Measurements from ENCODE around the gene MARCHF4.

MARCHF4 gene

GRCh38 chr2:216416571-216417307 is 44.5 kb upstream of the MARCHF4 start:
- no peak overlapping the region for H3K4me3 ChIP-seq (ENCODE audit: low read depth, low read length, poor library complexity, severe bottlenecking)
- H3K9me3 ChIP-seq (ENCODE audit: low read length), result no peaks in the 10 kb centered on the region
- TF ChIP-seq EZH2 (IDR thresholded peaks at IDR 0.05; ENCODE audit: borderline replicate concordance, low read length), result no peak
- TF ChIP-seq CTCF (IDR thresholded peaks at IDR 0.05; ENCODE audit: low read length), result no peak
- 0 out of 2 replicates have a peak, but pooled peaks cover 3% of the 10 kb centered on the region for H3K79me2 ChIP-seq (ENCODE audit: insufficient read depth, low read length)
- no peak overlapping the region; the same call in 1 of the 2 replicates for H3K9ac ChIP-seq (ENCODE audit: low read length)
- H3K27ac ChIP-seq (ENCODE audit: low read depth, low read length, poor library complexity, severe bottlenecking), result peak overlapping the region; percentile 66
- peak overlapping the region; percentile 52; the same call in 1 of the 2 replicates for H3K4me2 ChIP-seq (ENCODE audit: low read length)
- peaks cover 42% of the 10 kb centered on the region for H3K4me1 ChIP-seq (ENCODE audit: insufficient read depth, low read length, severe bottlenecking)
- H4K20me1 ChIP-seq (ENCODE audit: insufficient read depth, low read length), result no peaks in the 10 kb centered on the region
- H2AFZ ChIP-seq (ENCODE audit: low read length), result no peak overlapping the region
- no peaks in the 10 kb centered on the region for H3F3A ChIP-seq (ENCODE audit: insufficient read depth, low read length)
- peaks cover 45% of the 10 kb centered on the region for H3K36me3 ChIP-seq (ENCODE audit: insufficient read depth, low read length)
- no peaks in the 10 kb centered on the region for H3K9me2 ChIP-seq (ENCODE audit: low read depth, low read length)
- no peaks in the 10 kb centered on the region for H3K27me3 ChIP-seq (ENCODE audit: insufficient read depth, low read length)

GRCh38 chr2:216415541-216415940 is 43.3 kb upstream of the MARCHF4 start:
- Histone ChIP-seq H3K4me2 (ENCODE audit: low read length) (no peak overlapping the region), H3K79me2 (ENCODE audit: insufficient read depth, low read length) (0 out of 2 replicates have a peak, but pooled peaks cover 3% of the 10 kb centered on the region), H3F3A (ENCODE audit: insufficient read depth, low read length) (no peaks in the 10 kb centered on the region), H3K4me3 (ENCODE audit: low read depth, low read length, poor library complexity, severe bottlenecking) (no peak overlapping the region), H3K4me1 (ENCODE audit: insufficient read depth, low read length, severe bottlenecking) (peaks cover 46% of the 10 kb centered on the region), H3K27ac (ENCODE audit: low read depth, low read length, poor library complexity, severe bottlenecking) (no peak overlapping the region), H3K9me3 (ENCODE audit: low read length) (no peaks in the 10 kb centered on the region), H2AFZ (ENCODE audit: low read length) (no peak overlapping the region), H3K36me3 (ENCODE audit: insufficient read depth, low read length) (peaks cover 35% of the 10 kb centered on the region; the same call in 1 of the 2 replicates), H3K27me3 (ENCODE audit: insufficient read depth, low read length) (no peaks in the 10 kb centered on the region), H4K20me1 (ENCODE audit: insufficient read depth, low read length) (no peaks in the 10 kb centered on the region), H3K9ac (ENCODE audit: low read length) (no peak overlapping the region), H3K9me2 (ENCODE audit: low read depth, low read length) (no peaks in the 10 kb centered on the region)
- TF ChIP-seq EZH2 (IDR thresholded peaks at IDR 0.05; ENCODE audit: borderline replicate concordance, low read length), result no peak
- no peak for TF ChIP-seq CTCF (IDR thresholded peaks at IDR 0.05; ENCODE audit: low read length)

GRCh38 chr2:216414772-216415319 is 42.6 kb upstream of the MARCHF4 start:
- Histone ChIP-seq H3K9me3 (ENCODE audit: low read length) (no peaks in the 10 kb centered on the region), H3K9ac (ENCODE audit: low read length) (no peak overlapping the region), H3K27me3 (ENCODE audit: insufficient read depth, low read length) (no peaks in the 10 kb centered on the region), H3K4me2 (ENCODE audit: low read length) (no peak overlapping the region), H3K27ac (ENCODE audit: low read depth, low read length, poor library complexity, severe bottlenecking) (no peak overlapping the region), H3K9me2 (ENCODE audit: low read depth, low read length) (no peaks in the 10 kb centered on the region), H4K20me1 (ENCODE audit: insufficient read depth, low read length) (no peaks in the 10 kb centered on the region), H2AFZ (ENCODE audit: low read length) (no peak overlapping the region), H3K79me2 (ENCODE audit: insufficient read depth, low read length) (0 out of 2 replicates have a peak, but pooled peaks cover 3% of the 10 kb centered on the region), H3K4me3 (ENCODE audit: low read depth, low read length, poor library complexity, severe bottlenecking) (no peak overlapping the region), H3K4me1 (ENCODE audit: insufficient read depth, low read length, severe bottlenecking) (peaks cover 46% of the 10 kb centered on the region), H3K36me3 (ENCODE audit: insufficient read depth, low read length) (peaks cover 29% of the 10 kb centered on the region; the same call in 1 of the 2 replicates), H3F3A (ENCODE audit: insufficient read depth, low read length) (no peaks in the 10 kb centered on the region)
- TF ChIP-seq EZH2 (IDR thresholded peaks at IDR 0.05; ENCODE audit: borderline replicate concordance, low read length), result no peak
